Measurements from ENCODE around the gene C1orf159.
A peak's percentile ranks its signal among the peaks of the same experiment; 100 is the strongest.
"Not testable (repeated sequence)": the region's sequence is repeated elsewhere in the genome, so short reads cannot be mapped to it uniquely, and the experiment has no call there.

C1orf159 gene

DNA sequence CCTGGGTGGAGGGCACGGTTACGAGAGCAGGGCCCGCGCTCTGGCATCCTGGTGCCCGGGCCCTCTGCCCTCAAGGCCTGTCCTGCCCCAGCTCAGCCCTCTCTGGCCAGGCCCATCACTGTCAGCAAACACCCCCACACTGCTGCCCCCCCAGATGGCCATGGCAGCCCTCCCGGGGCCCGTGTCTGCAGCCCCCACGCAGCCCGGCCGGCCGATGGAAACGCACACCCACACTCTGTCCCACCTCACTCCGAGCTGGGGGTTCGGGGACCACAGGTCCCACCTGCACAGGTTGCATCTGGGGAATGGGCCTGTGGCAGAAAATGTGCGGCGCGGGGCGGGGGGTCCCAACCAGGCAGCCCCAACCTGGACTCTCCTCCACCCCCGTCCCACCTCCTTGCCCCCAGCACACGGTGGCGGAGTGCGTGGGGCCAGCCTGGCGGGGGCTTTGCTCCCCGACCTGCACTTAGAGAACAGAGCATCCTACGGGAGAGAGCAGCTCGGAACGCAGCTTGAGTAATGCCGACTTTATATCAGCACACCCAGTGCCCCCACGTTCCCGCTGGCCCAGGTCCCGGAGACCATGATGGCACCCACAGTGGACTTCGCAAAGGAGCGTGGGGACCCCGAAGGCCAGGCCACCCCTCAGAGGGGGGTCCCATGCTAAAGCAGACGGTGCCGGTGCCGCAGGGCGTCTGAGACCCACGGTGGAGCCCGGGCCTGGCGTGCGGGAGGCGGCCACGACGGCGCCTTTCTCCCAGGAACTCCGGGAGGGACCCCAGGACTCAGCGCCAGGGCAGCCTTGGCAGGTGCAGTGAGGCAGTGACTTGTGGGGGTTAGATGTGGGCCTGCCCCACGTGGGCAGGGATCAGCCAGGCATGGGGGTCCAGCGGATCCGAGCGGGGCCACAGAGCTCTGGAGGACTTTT lies 34.3 kb downstream of the C1orf159 start:
- DNase-seq (ENCODE audit: low read depth): no peak
- TF ChIP-seq CTCF (conservative IDR thresholded peaks at IDR 0.05; ENCODE audit: low read depth, low read length): no peak
- H3K4me3 ChIP-seq (ENCODE audit: low read length): no peak overlapping the region

DNA sequence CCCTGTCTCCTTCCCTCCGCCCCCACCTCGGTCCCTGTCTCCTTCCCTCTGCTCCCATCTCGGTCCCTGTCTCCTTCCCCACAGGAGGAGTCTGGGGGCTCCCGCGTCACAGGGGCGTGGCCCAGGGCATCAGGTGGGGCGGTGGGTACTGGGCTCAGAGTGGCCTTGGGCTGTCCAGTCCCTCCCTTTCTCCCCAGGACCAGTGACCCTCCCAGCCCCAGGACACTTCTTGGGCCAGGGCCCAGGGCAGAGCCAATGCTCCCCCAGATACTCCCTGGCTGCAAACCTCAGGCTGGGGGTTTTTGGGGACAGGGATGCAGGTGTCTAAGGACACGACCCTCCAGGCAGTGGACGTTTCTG lies 35.0 kb downstream of the C1orf159 start:
- H3K4me3 ChIP-seq (ENCODE audit: low read length): no peak overlapping the region

DNA sequence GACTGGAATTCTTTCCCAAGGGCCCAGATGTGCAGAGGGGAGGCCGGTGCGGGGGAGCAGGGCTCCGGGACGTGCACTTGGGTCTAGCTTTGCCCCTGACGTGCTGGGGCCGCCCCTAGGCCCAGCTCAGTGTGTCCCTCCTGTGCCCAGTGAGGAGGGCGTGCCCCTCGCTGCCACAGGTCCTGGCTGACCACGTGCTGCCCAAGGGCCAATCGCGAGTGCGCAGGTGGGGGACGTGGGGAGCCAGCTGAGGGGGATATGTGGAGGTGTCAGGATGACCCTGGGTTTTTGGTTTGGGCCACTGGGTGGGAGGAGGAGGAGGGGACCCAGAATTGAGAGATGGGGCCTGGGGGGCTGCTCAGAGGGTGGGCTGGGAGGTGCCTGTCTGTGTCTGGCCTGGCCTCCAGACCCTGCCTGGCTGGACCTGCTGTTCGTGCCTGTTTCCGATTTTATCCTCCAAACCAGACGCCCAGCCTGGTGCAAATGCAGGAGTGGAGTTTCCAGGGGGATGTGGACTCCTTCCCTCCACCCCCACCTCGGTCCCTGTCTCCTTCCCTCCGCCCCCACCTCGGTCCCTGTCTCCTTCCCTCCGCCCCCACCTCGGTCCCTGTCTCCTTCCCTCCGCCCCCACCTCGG lies 35.6 kb downstream of the C1orf159 start:
- DNase-seq (ENCODE audit: low read depth): peak; percentile 51
- TF ChIP-seq CTCF (conservative IDR thresholded peaks at IDR 0.05; ENCODE audit: low read depth, low read length): no peak
- H3K4me3 ChIP-seq (ENCODE audit: low read length): peak overlapping the region; percentile 29

More for the DNA sequence above, 35.0 kb downstream of the C1orf159 start:
- no peak for DNase-seq (ENCODE audit: low read depth)
- TF ChIP-seq CTCF (conservative IDR thresholded peaks at IDR 0.05; ENCODE audit: low read depth, low read length): no peak

GRCh38 chr1:1079408-1080121 lies 36.3 kb downstream of the C1orf159 start:
- no peak for TF ChIP-seq CTCF (conservative IDR thresholded peaks at IDR 0.05; ENCODE audit: low read depth, low read length)
- H3K4me3 ChIP-seq (ENCODE audit: low read length): peak overlapping the region; percentile 29
- peak; percentile 90 for DNase-seq (ENCODE audit: low read depth)

DNA sequence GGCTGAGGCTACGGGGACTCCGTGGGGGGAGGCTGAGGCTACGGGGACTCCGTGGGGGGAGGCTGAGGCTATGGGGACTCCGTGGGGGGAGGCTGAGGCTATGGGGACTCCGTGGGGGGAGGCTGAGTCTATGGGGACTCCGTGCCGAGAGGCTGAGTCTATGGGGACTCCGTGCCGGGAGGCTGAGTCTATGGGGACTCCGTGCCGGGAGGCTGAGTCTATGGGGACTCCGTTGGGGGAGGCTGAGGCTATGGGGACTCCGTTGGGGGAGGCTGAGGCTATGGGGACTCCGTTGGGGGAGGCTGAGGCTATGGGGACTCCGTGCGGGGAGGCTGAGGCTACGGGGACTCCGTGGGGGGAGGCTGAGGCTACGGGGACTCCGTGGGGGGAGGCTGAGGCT lies 38.5 kb downstream of the C1orf159 start:
- H3K4me3 ChIP-seq (ENCODE audit: low read length); DNase-seq (ENCODE audit: low read depth): not testable (repeated sequence)

DNA sequence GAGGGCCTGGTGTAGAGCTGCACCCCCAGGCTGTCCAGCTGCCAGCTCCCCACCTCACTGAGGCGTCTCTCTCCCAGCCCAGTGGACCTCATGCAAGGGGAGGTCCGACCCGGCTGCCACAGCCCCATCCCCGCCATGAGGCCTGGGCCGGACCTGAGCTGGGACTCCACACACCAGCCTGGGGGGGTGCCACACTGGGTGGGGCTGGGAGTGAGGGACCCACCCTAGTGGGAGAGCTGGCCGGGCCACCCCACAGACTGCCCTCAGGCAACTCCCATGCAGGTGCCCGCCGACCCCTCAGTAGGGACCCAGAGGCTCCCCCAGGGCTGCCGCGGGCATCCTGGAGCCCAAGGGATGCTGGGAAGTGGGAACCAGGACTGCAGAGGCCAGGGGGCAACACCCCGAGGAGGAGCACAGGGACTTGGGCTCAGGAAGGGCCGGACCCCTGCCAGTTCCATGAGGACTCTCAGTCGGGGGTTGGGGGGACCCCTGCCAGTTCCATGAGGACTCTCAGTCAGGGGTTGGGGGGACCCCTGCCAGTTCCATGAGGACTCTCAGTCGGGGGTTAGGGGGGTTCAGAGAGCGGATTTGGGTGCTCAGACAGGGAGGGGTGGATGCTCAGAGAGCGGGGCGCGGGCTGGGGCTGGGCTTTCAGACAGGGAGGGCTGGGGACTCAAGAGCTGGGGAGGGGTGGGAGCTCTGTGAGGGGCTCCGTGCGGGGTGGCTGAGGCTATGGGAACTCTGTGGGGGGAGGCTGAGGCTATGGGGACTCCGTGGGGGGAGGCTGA lies 40.5 kb downstream of the C1orf159 start:
- no peak for DNase-seq (ENCODE audit: low read depth)
- no peak overlapping the region for H3K4me3 ChIP-seq (ENCODE audit: low read length)
- TF ChIP-seq CTCF (conservative IDR thresholded peaks at IDR 0.05; ENCODE audit: low read depth, low read length): no peak
